Keratinocyte (primary cell): ENCODE measurements around the gene CAPN11. TPM values are rescaled to one million over a fixed set of nuclear protein-coding genes. Genes with fewer than 3 reads are reported as not detected.
"Not testable (repeated sequence)": the region's sequence is repeated elsewhere in the genome, so short reads cannot be mapped to it uniquely, and the experiment has no call there.

Source experiments
- DNase-seq: peaks from one replicate; pipeline ENCODE4 v3.0.0-alpha.2; 2011; ENCODE audit warnings: low read depth, missing footprints, low spot score
- FAIRE-seq: peaks from 2 replicates; lab custom pipeline; 2011; peaks lifted over from hg19 to GRCh38; lab: Jason Lieb, UNC
- H2AFZ ChIP-seq: 2 replicates; pipeline ENCODE4 v1.6.0; 2012; ENCODE audit warnings: low read length, control low read depth, inconsistent platforms; ENCODE audit not compliant: control insufficient read depth
- H3K27ac ChIP-seq: 2 replicates; pipeline ENCODE4 v1.5.1; 2011; ENCODE audit warnings: low read length; ENCODE audit not compliant: control insufficient read depth, insufficient read depth
- H3K27me3 ChIP-seq: 3 replicates; pipeline ENCODE4 v1.6.0; 2011; ENCODE audit warnings: low read length; ENCODE audit not compliant: control insufficient read depth, insufficient read depth; ENCODE audit errors: extremely low read depth
- H3K36me3 ChIP-seq, 2 experiments: 2 replicates in 1 of 2; 3 replicates in 1 of 2; pipeline ENCODE4 v1.5.1; 2011; ENCODE audit warnings: low read length in 2 of 2, mild to moderate bottlenecking in 1 of 2; ENCODE audit not compliant: control insufficient read depth in 2 of 2, insufficient read depth in 2 of 2; ENCODE audit errors: extremely low read depth in 1 of 2
- H3K4me1 ChIP-seq: 3 replicates; pipeline ENCODE4 v1.5.1; 2011; ENCODE audit warnings: low read length; ENCODE audit not compliant: control insufficient read depth, insufficient read depth; ENCODE audit errors: extremely low read depth
- H3K4me2 ChIP-seq: 3 replicates; pipeline ENCODE4 v1.6.0; 2011; ENCODE audit warnings: low read depth, low read length; ENCODE audit not compliant: control insufficient read depth, insufficient read depth; ENCODE audit errors: extremely low read depth
- H3K4me3 ChIP-seq, 3 experiments: fragments of 200-600 bp in 1 of 3; sonication (generic) in 1 of 3; 2 replicates in 2 of 3; 3 replicates in 1 of 3; pipeline ENCODE4 v1.5.1; 2011 to 2016; ENCODE audit warnings: low read length in 3 of 3, mild to moderate bottlenecking in 3 of 3, control low read depth in 2 of 3, inconsistent platforms in 1 of 3, low read depth in 1 of 3, mixed read lengths in 1 of 3, mixed run types in 1 of 3, moderate library complexity in 1 of 3; ENCODE audit not compliant: control insufficient read depth in 2 of 3, insufficient read depth in 2 of 3; ENCODE audit errors: extremely low read depth in 1 of 3
- H3K79me2 ChIP-seq: 2 replicates; pipeline ENCODE4 v1.6.0; 2012; ENCODE audit warnings: low read length; ENCODE audit not compliant: control insufficient read depth, insufficient read depth
- H3K9ac ChIP-seq: 3 replicates; pipeline ENCODE4 v1.6.0; 2011; ENCODE audit warnings: low read length; ENCODE audit not compliant: control insufficient read depth, insufficient read depth; ENCODE audit errors: extremely low read depth
- H3K9me1 ChIP-seq: 3 replicates; pipeline ENCODE4 v1.6.0; 2011; ENCODE audit warnings: low read length; ENCODE audit not compliant: control insufficient read depth, insufficient read depth; ENCODE audit errors: extremely low read depth
- H3K9me3 ChIP-seq: 2 replicates; pipeline ENCODE4 v1.5.1; 2012; ENCODE audit warnings: low read depth, low read length; ENCODE audit not compliant: control insufficient read depth
- H4K20me1 ChIP-seq: 3 replicates; pipeline ENCODE4 v1.6.0; 2011; ENCODE audit warnings: low read length; ENCODE audit not compliant: control insufficient read depth, insufficient read depth; ENCODE audit errors: extremely low read depth
- CTCF ChIP-seq, 3 experiments: IDR thresholded peaks in 1 of 3; conservative IDR thresholded peaks in 1 of 3; optimal IDR thresholded peaks in 1 of 3; 2 replicates in 2 of 3; 3 replicates in 1 of 3; pipeline versions ENCODE3 to v1.5.1; 2011; ENCODE audit warnings: low read length in 3 of 3, mild to moderate bottlenecking in 3 of 3, moderate library complexity in 2 of 3, control low read depth in 1 of 3, inconsistent platforms in 1 of 3; ENCODE audit not compliant: insufficient read depth in 2 of 3; ENCODE audit errors: extremely low read depth in 1 of 3
- EZH2 ChIP-seq: IDR thresholded peaks from one replicate; pipeline ENCODE4 v1.6.1; 2012; ENCODE audit warnings: inconsistent platforms, mild to moderate bottlenecking, low read length, moderate library complexity
- dilution Hi-C: fragments of 300-500 bp; cut with MboI; formaldehyde crosslinking; loops from one replicate; pipeline ENCODE4 v1.7.0; 2020; ENCODE audit warnings: low sequenced_read_pairs; ENCODE audit not compliant: extremely low pct_ligation_motif_present
- polyA plus RNA-seq, 5 experiments: library from polyadenylated mRNA; depleted of rRNA in 3 of 5; stranded (reverse) in 3 of 5; stranded (forward) in 1 of 5; unstranded in 1 of 5; fragments of >200 nt; gene quantifications; 1 replicate in 1 of 5; 2 replicates in 3 of 5; 3 replicates in 1 of 5; pipeline versions ENCODE4 v1.2.1 to v1.2.3, GENCODE V29; 2011 to 2012; ENCODE audit warnings: missing spikeins in 2 of 5, low read depth in 1 of 5, low replicate concordance in 1 of 5

Gene CAPN11
- polyA plus RNA-seq, 1 donor (not counting 4 experiments of a cell fraction or from before 2014, with no cell fraction given): not detected

GRCh38 chr6:44180406-44180805, 21.8 kb downstream of the CAPN11 start:
- no peak for FAIRE-seq
- no peaks in the 10 kb centered on the region for H3K27me3 ChIP-seq
- TF ChIP-seq EZH2 (no peak), CTCF (optimal IDR thresholded peaks at IDR 0.05 in 1 of 3, IDR thresholded peaks at IDR 0.05 in 1 of 3, conservative IDR thresholded peaks at IDR 0.05 in 1 of 3; ENCODE audit: extremely low read depth in 1 of 3, insufficient read depth in 2 of 3, low read length in 3 of 3) (no peak)
- no peak overlapping the region for H2AFZ ChIP-seq
- H3K9me1 ChIP-seq: no peaks in the 10 kb centered on the region
- no peaks in the 10 kb centered on the region for H4K20me1 ChIP-seq
- peaks cover 3% of the 10 kb centered on the region for H3K9me3 ChIP-seq
- H3K9ac ChIP-seq: no peak overlapping the region
- H3K4me1 ChIP-seq: peaks cover 12% of the 10 kb centered on the region
- no peaks in the 10 kb centered on the region for H3K79me2 ChIP-seq
- H3K27ac ChIP-seq: no peak overlapping the region
- H3K4me3 ChIP-seq: no peak overlapping the region
- H3K4me2 ChIP-seq: no peak overlapping the region
- no peak for DNase-seq
- dilution Hi-C loops: no loop called here
- no peaks in the 10 kb centered on the region for H3K36me3 ChIP-seq

GRCh38 chr6:44180886-44181285, 22.3 kb downstream of the CAPN11 start:
- Histone ChIP-seq H3K79me2 (no peaks in the 10 kb centered on the region), H3K9me3 (peaks cover 3% of the 10 kb centered on the region), H3K27ac (no peak overlapping the region), H3K4me2 (no peak overlapping the region), H3K9me1 (no peaks in the 10 kb centered on the region), H3K36me3 (no peaks in the 10 kb centered on the region), H2AFZ (no peak overlapping the region), H3K27me3 (no peaks in the 10 kb centered on the region), H4K20me1 (no peaks in the 10 kb centered on the region), H3K4me1 (peaks cover 12% of the 10 kb centered on the region), H3K4me3 (no peak overlapping the region), H3K9ac (no peak overlapping the region)
- FAIRE-seq (no peak), DNase-seq (no peak)
- TF ChIP-seq CTCF (optimal IDR thresholded peaks at IDR 0.05 in 1 of 3, IDR thresholded peaks at IDR 0.05 in 1 of 3, conservative IDR thresholded peaks at IDR 0.05 in 1 of 3; ENCODE audit: extremely low read depth in 1 of 3, insufficient read depth in 2 of 3, low read length in 3 of 3) (no peak), EZH2 (no peak)
- dilution Hi-C loops: no loop called here

GRCh38 chr6:44181784-44182183, 23.2 kb downstream of the CAPN11 start:
- dilution Hi-C loops, H3K36me3 ChIP-seq, H3K79me2 ChIP-seq, DNase-seq, H3K27me3 ChIP-seq, H4K20me1 ChIP-seq, H3K4me2 ChIP-seq, H3K4me3 ChIP-seq, H2AFZ ChIP-seq, H3K9me1 ChIP-seq, H3K27ac ChIP-seq, H3K9ac ChIP-seq, H3K9me3 ChIP-seq: not testable (repeated sequence)
- peak; percentile 48 for FAIRE-seq
- peaks cover 12% of the 10 kb centered on the region for H3K4me1 ChIP-seq
